IMR-90 (cell line): ENCODE results near the gene ACSS3.

Source experiments
- CEBPB ChIP-seq: IDR thresholded peaks from 2 replicates; pipeline ENCODE4 v1.6.1; 2012; ENCODE audit warnings: low read depth, low read length, improper control_type of control experiment
- POLR2A ChIP-seq: IDR thresholded peaks from 2 replicates; pipeline ENCODE4 v1.6.1; 2012; ENCODE audit warnings: mild to moderate bottlenecking, low read depth, low read length
- RAD21 ChIP-seq: IDR thresholded peaks from 2 replicates; pipeline ENCODE4 v1.6.1; 2012; ENCODE audit warnings: low read length, improper control_type of control experiment
- RFX5 ChIP-seq: IDR thresholded peaks from 2 replicates; pipeline ENCODE4 v1.8.0; 2012; ENCODE audit warnings: low read depth, mild to moderate bottlenecking, low read length, moderate library complexity
- TF ChIP-seq, protein P1 (sequence below): conservative IDR thresholded peaks from 2 replicates; pipeline ENCODE4 v1.5.1; 2012; ENCODE audit warnings: mild to moderate bottlenecking, low read depth, low read length, improper control_type of control experiment

DNA sequence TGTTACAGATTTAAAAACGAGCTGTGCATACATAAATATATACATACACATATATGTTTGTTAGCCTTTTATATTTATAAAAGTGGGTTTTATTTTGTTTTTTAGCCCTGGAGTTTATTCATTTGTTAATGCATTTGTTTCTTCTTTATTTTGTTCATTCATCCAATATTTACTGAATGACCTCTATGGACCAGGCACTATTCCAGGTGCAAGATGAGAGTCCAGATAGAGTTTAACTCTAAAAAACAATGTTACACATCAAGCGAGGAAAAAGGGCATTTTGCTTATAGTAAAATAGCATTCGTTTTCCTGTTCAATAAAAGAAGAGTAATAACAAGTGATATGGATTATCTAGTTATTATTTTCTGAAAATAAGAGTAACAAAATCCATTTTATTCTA, 14.2 kb downstream of the ACSS3 start:
- TF ChIP-seq, protein P1, sequence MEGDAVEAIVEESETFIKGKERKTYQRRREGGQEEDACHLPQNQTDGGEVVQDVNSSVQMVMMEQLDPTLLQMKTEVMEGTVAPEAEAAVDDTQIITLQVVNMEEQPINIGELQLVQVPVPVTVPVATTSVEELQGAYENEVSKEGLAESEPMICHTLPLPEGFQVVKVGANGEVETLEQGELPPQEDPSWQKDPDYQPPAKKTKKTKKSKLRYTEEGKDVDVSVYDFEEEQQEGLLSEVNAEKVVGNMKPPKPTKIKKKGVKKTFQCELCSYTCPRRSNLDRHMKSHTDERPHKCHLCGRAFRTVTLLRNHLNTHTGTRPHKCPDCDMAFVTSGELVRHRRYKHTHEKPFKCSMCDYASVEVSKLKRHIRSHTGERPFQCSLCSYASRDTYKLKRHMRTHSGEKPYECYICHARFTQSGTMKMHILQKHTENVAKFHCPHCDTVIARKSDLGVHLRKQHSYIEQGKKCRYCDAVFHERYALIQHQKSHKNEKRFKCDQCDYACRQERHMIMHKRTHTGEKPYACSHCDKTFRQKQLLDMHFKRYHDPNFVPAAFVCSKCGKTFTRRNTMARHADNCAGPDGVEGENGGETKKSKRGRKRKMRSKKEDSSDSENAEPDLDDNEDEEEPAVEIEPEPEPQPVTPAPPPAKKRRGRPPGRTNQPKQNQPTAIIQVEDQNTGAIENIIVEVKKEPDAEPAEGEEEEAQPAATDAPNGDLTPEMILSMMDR = no peak
- no peak for TF ChIP-seq CEBPB
- TF ChIP-seq RAD21 = no peak
- no peak for TF ChIP-seq POLR2A
- no peak for TF ChIP-seq RFX5
